NCI-H1436 (cell line): ENCODE results near the gene PCCB.
"Not testable (repeated sequence)": the region's sequence is repeated elsewhere in the genome, so short reads cannot be mapped to it uniquely, and the experiment has no call there.

Experiments used
- DNase-seq: peaks from one replicate; lab custom pipeline; 2025; lab: John Stamatoyannopoulos, UW

Gene PCCB

GRCh38 chr3:136262559-136262958 lies 12.4 kb downstream of the PCCB start:
- DNase-seq, result no peak

- DNase-seq, result no peak
Observed at GRCh38 chr3:136263251-136263650, 13.1 kb downstream of the PCCB start.

- not testable (repeated sequence) for DNase-seq
Observed at GRCh38 chr3:136266468-136267125, 16.5 kb downstream of the PCCB start.

DNA sequence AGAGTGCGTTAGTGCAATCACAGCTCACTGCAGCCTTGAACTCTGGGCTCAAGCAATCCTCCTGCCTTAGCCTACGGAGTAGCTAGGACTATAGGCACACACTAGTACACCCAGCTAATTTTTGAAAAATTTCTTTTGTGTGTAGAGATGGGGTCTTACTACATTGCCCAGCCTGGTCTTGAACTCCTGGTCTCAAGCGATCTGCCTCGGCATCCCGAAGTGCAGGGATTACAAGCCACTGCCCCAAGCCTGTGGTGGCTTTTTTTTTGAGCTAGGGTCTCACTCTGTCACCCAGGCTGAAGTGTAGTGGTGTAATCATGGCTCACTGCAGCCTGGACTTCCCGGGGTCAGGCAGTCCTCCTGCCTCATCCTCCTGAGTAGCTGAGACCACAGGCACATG lies 17.1 kb downstream of the PCCB start:
- DNase-seq, result no peak

DNA sequence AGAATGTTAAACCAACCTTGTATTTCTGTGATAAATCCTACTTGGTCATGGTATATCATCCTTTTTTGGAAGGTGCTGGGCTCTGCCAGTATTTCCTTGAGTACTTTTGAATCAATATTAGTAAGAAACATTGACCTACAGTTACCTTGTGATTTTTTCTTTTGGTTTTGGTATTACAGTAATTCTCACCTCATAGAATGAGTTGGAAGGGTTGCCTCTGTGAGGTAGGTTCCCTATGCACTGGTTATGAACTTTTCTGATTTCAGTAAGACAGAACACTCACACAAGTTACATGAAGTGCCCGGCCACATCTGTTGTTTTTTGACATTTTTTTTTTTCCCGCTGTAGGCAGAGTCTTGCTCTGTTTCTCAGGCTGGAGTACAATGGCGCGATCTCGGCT lies 20.0 kb downstream of the PCCB start:
- no peak for DNase-seq

DNA sequence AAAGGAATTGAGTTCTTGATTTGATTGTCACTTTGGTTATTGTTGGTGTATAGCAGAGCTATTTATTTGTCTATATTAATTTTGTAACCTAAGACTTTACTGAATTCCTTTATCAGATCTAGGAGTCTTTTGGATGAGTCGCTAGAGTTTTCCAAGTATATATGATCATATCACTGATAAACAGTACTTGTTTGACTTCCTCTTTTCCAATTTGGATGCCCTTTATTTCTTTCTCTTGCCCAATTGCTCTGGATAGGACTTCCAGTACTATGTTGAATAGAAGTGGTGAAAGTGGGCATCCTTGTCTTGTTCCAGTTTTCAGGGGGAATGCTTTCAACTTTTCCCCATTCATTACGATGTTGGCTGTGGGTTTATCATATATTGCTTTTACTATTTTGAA lies 21.5 kb downstream of the PCCB start:
- not testable (repeated sequence) for DNase-seq

- no peak for DNase-seq
Observed at GRCh38 chr3:136276049-136276755, 26.1 kb downstream of the PCCB start.

- no peak for DNase-seq
Observed at GRCh38 chr3:136277115-136277514, 27.0 kb downstream of the PCCB start.

DNA sequence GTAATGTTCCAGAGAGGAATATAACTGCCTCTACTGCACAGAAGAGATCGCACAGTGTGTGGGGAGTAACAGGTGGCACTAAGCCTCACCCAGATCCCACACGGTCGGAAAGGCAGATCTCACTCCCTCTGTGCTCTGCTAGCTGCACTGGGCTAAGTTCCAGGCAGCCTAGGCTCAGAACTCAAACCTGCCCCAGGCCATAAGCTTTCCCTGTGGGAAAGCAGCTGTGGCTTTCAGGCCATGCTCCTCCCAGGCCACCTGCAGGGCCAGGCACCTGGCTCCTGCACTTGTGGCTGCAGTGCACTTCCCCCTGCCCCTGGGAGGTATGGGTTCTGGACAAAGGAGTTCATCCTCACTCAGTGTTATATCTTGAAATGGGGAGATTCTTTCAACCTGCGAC lies 27.5 kb downstream of the PCCB start:
- DNase-seq, result no peak

GRCh38 chr3:136279092-136279491 lies 29.0 kb downstream of the PCCB start:
- DNase-seq, result no peak

DNA sequence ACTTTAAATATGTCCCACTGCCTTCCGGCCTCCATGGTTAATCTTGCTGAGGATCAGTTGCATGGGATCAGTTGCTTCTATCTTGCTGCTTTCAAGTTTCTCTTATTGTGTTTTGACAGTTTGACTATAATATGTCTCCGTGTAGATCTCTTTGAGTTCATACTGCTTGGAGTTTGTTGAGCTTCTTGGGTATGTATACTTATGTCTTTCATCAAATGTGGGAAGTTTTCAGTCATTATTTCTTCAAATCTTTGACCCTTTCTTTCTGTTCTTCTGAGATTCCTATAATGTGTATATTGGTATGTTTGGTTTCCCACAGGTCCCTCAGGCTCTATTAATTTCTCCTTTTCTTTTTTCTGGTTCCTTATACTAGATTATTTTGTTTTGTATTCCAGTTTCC lies 30.8 kb downstream of the PCCB start:
- DNase-seq, result no peak

GRCh38 chr3:136281966-136282520 lies 31.9 kb downstream of the PCCB start:
- no peak for DNase-seq

- no peak for DNase-seq
Observed at GRCh38 chr3:136283627-136284026, 33.5 kb downstream of the PCCB start.

DNA sequence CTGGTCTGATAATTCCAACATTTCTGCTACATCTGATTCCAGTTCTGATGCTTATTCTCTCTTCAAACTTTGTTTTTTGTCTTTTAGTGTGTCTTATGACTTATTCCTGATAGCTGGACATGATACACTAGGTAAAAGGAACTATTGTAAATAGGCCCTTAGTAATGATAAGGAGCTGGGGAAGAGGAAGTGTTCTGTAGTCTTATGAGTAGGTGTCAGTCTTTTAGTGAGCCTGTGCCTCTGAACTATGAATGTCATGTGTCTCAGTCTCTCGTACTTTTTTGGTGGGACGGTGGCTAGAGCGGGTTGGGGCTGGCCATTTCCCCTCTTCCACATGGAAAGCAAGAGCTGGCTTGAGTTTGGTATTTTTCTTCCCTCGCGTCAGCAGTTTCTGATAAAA lies 41.2 kb downstream of the PCCB start:
- no peak for DNase-seq

DNA sequence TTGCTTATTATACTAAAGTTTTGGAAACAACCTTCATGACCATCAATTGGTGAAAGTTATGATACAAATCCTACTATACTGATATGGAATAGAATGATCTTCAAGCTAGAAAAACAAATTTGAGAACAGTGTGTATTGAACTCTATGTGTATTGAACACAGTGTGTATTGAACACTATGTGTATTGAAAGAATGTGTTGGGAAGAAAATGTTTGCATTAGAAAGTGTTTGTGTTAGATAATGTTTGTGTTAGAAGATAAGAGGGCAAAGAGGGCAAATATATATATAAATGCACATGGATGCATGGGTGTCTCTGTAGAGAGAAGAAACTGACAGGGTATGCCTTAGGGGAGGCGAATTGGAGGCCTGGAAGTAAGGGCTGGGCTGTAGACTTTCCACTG lies 42.4 kb downstream of the PCCB start:
- no peak for DNase-seq

DNA sequence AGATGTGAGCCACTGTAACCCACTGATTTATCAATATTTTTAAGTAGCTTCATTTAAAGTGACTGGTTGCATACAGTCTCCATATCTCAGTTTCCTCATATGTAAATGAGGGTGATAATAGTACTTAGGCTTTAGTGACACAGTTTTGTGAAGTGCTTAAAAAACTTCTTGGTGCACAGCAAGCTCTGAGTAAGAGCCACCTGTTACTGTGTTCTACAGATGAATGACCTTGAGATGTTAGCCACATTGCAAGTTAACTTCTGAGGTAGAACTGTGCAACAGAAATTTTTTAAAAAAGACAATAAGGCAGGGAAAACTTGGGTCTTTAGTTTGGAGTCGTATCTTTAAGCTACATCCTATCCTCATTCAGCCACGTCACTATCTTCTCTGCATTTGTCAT lies 43.1 kb downstream of the PCCB start:
- no peak for DNase-seq

DNA sequence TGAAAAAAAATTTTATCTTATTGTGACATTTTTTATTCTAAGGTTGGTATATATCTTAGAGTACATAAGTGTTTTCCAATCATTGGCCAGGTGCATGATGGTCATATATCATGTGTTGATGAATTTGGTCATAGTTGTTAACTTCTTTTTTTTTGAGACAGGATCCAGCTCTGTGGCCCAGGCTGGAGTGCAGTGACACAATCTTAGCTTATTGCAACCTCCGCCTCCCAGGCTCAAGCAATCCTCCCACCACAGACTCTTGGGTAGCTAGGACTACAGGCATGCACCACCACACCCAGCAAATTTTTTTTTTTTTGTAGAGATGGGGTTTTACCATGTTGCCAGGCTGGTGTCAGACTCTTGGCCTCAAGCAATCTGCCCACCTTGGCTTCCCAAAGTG lies 44.0 kb downstream of the PCCB start:
- DNase-seq, result no peak

GRCh38 chr3:136296960-136297359 lies 46.8 kb downstream of the PCCB start:
- no peak for DNase-seq

- no peak for DNase-seq
Observed at GRCh38 chr3:136297826-136298225, 47.7 kb downstream of the PCCB start.

GRCh38 chr3:136300444-136300843 lies 50.3 kb downstream of the PCCB start:
- DNase-seq, result no peak

GRCh38 chr3:136305879-136306278 lies 55.7 kb downstream of the PCCB start:
- no peak for DNase-seq

GRCh38 chr3:136311261-136311660 lies 61.1 kb downstream of the PCCB start:
- no peak for DNase-seq

DNA sequence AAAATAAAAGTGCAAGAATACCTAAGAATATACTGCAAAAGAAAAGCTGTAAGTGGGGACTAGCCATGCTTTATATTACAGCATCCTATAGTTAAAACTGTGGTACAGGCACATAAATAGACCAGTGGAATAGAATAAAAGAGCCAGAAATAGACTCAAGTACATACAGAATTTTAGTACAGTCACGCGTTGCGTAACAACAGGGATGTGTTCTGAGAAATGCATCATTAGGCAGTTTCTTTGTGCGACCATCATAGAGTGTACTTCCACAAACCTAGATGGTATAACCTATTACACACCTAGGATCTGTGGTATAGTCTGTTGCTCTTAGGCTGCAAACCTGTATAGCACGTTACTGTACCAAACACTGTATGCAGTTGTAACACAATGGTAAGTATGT lies 61.8 kb downstream of the PCCB start:
- no peak for DNase-seq

DNA sequence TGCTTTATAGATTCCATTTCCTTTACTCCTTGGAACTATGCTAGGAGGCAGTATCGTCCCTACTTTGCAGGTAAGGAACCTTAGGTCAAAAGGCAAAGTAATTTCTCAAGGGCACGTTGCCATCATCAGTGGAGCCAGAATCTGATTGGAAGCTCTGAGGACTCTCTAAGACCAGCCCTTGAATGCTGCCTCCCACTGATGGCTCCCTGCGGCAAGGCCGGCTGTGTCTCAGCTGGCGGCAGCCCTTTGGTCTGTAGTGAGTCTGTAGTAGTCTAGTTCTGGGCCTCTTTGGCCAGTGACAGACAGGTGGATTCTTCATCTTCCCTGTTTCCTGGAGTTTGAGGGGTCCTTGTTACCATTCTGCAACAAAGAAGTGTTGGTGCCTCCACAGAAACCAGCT lies 76.2 kb downstream of the PCCB start:
- DNase-seq, result no peak
